ENCODE measurements around the gene SPATA18.

Gene SPATA18

DNA sequence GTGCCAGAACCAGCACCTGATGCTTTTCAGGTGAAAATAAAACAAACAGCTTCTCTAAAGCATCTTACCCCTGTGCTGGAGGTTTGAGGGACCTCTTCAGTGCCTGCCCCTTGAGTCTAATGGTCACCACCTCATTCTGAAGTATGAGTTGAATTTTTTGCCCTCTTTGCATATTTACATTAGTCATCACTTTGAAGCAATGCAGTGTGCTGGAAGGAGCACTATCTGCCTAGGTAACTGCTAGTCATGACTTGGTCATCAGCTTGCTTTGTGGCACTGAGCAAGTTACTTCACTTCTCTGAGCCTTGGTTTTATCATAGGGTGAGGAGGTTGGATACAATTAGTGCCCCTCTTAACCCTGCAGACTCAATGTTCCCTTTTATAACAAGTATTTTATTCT lies 44.9 kb downstream of the SPATA18 start:
- Histone ChIP-seq H3K18ac (ENCODE audit: low read length) (no peak overlapping the region), H4K91ac (ENCODE audit: low read depth, low read length, poor library complexity) (no peak overlapping the region), H2BK12ac (ENCODE audit: low read length) (no peak overlapping the region), H2BK120ac (ENCODE audit: low read depth, low read length) (no peak overlapping the region), H3K23ac (ENCODE audit: low read depth, low read length, poor library complexity) (no peak overlapping the region), H2BK15ac (ENCODE audit: low read length) (no peak overlapping the region), H3K9ac (ENCODE audit: low read depth, low read length, poor library complexity) (no peak overlapping the region), H3K4me3 (ENCODE audit: low read length in 2 of 2) (no peak overlapping the region), H3K9me3 (replicated peaks in 1 of 2; ENCODE audit: control insufficient read depth in 2 of 2, insufficient read depth in 1 of 2, low read depth in 1 of 2, low read length in 2 of 2) (no peaks in the 10 kb centered on the region), H4K8ac (ENCODE audit: low read depth, low read length) (no peak overlapping the region), H3K4ac (ENCODE audit: low read length) (no peak overlapping the region), H3K14ac (ENCODE audit: low read length) (no peak overlapping the region), H3K27me3 (ENCODE audit: control insufficient read depth in 3 of 3, insufficient read depth in 3 of 3, low read depth in 1 of 3, low read length in 3 of 3) (no peaks in the 10 kb centered on the region), H3K4me1 (ENCODE audit: control insufficient read depth in 2 of 2, insufficient read depth in 1 of 2, low read depth in 1 of 2, low read length in 2 of 2) (no peaks in the 10 kb centered on the region), H2BK5ac (ENCODE audit: low read length) (no peak overlapping the region), H2AK5ac (ENCODE audit: low read depth, low read length) (no peak overlapping the region), H3K27ac (replicated peaks; ENCODE audit: low read length) (no peak overlapping the region), H2AFZ (ENCODE audit: low read length) (no peak overlapping the region), H3K4me2 (ENCODE audit: insufficient read depth, low read length, poor library complexity, severe bottlenecking) (no peak overlapping the region), H3K79me1 (ENCODE audit: low read depth, low read length) (peaks cover 2% of the 10 kb centered on the region), H3K36me3 (replicated peaks in 1 of 2; ENCODE audit: control insufficient read depth in 2 of 2, insufficient read depth in 2 of 2, low read length in 2 of 2) (no peaks in the 10 kb centered on the region)
- no peak for DNase-seq (ENCODE audit: low spot score)

DNA sequence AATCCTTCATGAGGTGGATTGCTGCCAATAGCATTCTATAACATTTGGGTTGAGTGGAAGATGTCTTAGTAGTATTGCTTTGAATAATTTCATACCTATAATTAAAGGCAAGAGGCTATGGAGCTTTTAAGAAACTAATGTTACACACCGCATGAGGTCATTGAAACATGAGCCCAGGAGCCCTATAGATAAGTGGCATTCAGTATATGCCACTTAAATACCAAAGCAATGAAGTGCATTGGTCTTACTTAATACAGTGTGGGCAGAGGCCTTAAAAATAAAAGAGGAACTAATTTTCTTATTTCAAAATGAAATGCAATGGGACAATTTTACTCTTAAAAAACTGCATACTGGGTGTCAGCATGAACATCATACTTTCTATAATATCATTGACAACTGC lies 47.5 kb downstream of the SPATA18 start:
- Histone ChIP-seq H3K79me1 (ENCODE audit: low read depth, low read length) (no peaks in the 10 kb centered on the region), H3K4me1 (ENCODE audit: control insufficient read depth in 2 of 2, insufficient read depth in 1 of 2, low read depth in 1 of 2, low read length in 2 of 2) (no peaks in the 10 kb centered on the region), H3K36me3 (replicated peaks in 1 of 2; ENCODE audit: control insufficient read depth in 2 of 2, insufficient read depth in 2 of 2, low read length in 2 of 2) (no peaks in the 10 kb centered on the region), H3K27ac (replicated peaks; ENCODE audit: low read length) (no peak overlapping the region), H3K23ac (ENCODE audit: low read depth, low read length, poor library complexity) (no peak overlapping the region), H3K14ac (ENCODE audit: low read length) (no peak overlapping the region), H2BK120ac (ENCODE audit: low read depth, low read length) (no peak overlapping the region), H2AFZ (ENCODE audit: low read length) (no peak overlapping the region), H3K9me3 (replicated peaks in 1 of 2; ENCODE audit: control insufficient read depth in 2 of 2, insufficient read depth in 1 of 2, low read depth in 1 of 2, low read length in 2 of 2) (no peaks in the 10 kb centered on the region), H4K91ac (ENCODE audit: low read depth, low read length, poor library complexity) (no peak overlapping the region), H4K8ac (ENCODE audit: low read depth, low read length) (no peak overlapping the region), H3K4me3 (ENCODE audit: low read length in 2 of 2) (no peak overlapping the region), H2BK5ac (ENCODE audit: low read length) (no peak overlapping the region), H3K27me3 (ENCODE audit: control insufficient read depth in 3 of 3, insufficient read depth in 3 of 3, low read depth in 1 of 3, low read length in 3 of 3) (no peaks in the 10 kb centered on the region), H2AK5ac (ENCODE audit: low read depth, low read length) (no peak overlapping the region), H2BK15ac (ENCODE audit: low read length) (no peak overlapping the region), H2BK12ac (ENCODE audit: low read length) (no peak overlapping the region), H3K4me2 (ENCODE audit: insufficient read depth, low read length, poor library complexity, severe bottlenecking) (no peak overlapping the region), H3K4ac (ENCODE audit: low read length) (no peak overlapping the region), H3K9ac (ENCODE audit: low read depth, low read length, poor library complexity) (no peak overlapping the region), H3K18ac (ENCODE audit: low read length) (no peak overlapping the region)
- WGBS, 2 donors (ENCODE audit: extremely low coverage in 2 of 2, insufficient read length in 2 of 2, insufficient replicate concordance in 1 of 2), result no CpG with 5 or more reads among the region's 1 CpG
- DNase-seq (ENCODE audit: low spot score), result no peak

DNA sequence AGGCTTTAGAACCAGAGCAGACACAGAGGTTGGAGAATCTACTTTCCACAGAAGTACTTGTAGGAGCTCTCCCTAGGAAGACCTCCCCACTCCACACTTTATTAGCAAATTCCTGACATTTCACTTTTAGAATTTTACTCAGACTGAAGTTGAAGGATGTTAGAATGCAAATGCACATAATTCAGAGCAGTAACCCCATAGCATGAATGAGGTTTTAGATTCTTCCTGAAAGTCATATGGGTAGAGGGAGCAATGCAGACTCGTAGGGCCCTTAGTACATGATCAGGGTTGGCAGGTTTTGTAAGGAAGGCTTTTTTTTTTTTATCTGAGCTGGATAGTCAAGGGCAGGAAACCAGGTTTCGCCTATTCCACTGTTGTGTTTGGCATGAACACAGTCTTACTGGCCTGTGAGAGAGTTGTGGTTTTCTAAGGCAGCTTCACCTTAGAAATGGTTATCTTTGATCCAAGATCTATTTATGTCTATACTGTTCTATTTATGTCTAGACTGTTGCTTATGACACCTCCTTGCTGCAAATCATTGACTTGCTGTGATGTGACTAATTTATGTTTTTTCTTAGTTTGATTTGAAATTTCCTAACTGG lies 48.9 kb downstream of the SPATA18 start:
- Histone ChIP-seq H3K9me3 (replicated peaks in 1 of 2; ENCODE audit: control insufficient read depth in 2 of 2, insufficient read depth in 1 of 2, low read depth in 1 of 2, low read length in 2 of 2) (no peaks in the 10 kb centered on the region), H2BK15ac (ENCODE audit: low read length) (no peak overlapping the region), H3K14ac (ENCODE audit: low read length) (no peak overlapping the region), H3K4me1 (ENCODE audit: control insufficient read depth in 2 of 2, insufficient read depth in 1 of 2, low read depth in 1 of 2, low read length in 2 of 2) (no peaks in the 10 kb centered on the region), H2BK120ac (ENCODE audit: low read depth, low read length) (no peak overlapping the region), H3K4ac (ENCODE audit: low read length) (no peak overlapping the region), H3K18ac (ENCODE audit: low read length) (no peak overlapping the region), H3K23ac (ENCODE audit: low read depth, low read length, poor library complexity) (no peak overlapping the region), H2AK5ac (ENCODE audit: low read depth, low read length) (no peak overlapping the region), H3K4me2 (ENCODE audit: insufficient read depth, low read length, poor library complexity, severe bottlenecking) (no peak overlapping the region), H3K27me3 (ENCODE audit: control insufficient read depth in 3 of 3, insufficient read depth in 3 of 3, low read depth in 1 of 3, low read length in 3 of 3) (no peaks in the 10 kb centered on the region), H4K91ac (ENCODE audit: low read depth, low read length, poor library complexity) (no peak overlapping the region), H3K9ac (ENCODE audit: low read depth, low read length, poor library complexity) (no peak overlapping the region), H3K27ac (replicated peaks; ENCODE audit: low read length) (no peak overlapping the region), H3K79me1 (ENCODE audit: low read depth, low read length) (no peaks in the 10 kb centered on the region), H3K4me3 (ENCODE audit: low read length in 2 of 2) (no peak overlapping the region), H4K8ac (ENCODE audit: low read depth, low read length) (no peak overlapping the region), H3K36me3 (replicated peaks in 1 of 2; ENCODE audit: control insufficient read depth in 2 of 2, insufficient read depth in 2 of 2, low read length in 2 of 2) (no peaks in the 10 kb centered on the region), H2AFZ (ENCODE audit: low read length) (no peak overlapping the region), H2BK5ac (ENCODE audit: low read length) (no peak overlapping the region), H2BK12ac (ENCODE audit: low read length) (no peak overlapping the region)
- no peak for DNase-seq (ENCODE audit: low spot score)
- no CpG with 5 or more reads among the region's 2 CpGs for WGBS, 2 donors (ENCODE audit: extremely low coverage in 2 of 2, insufficient read length in 2 of 2, insufficient replicate concordance in 1 of 2)

DNA sequence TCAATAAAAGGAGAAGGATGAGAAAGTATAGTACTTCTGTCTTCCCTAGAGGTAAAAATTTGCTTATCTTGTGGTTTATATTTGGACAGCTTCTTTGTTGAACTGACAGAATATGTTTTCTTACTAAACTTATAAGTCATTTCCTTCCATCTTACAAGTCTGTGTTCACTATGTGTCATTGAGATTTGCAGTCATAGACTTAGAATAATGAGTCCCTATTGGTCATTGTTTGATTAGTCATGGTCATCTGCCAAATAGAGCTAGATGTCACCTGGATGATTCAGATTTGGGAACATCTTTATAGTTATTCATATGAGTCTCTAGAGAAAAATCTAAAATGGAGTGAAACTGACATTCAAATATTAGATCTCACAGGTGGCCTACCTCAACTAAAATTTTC lies 51.5 kb downstream of the SPATA18 start:
- H3K4me3 ChIP-seq (ENCODE audit: low read length in 2 of 2), result no peak overlapping the region
- no peak overlapping the region for H3K18ac ChIP-seq (ENCODE audit: low read length)
- no peak overlapping the region for H3K14ac ChIP-seq (ENCODE audit: low read length)
- no peak overlapping the region for H2AFZ ChIP-seq (ENCODE audit: low read length)
- H3K9ac ChIP-seq (ENCODE audit: low read depth, low read length, poor library complexity), result no peak overlapping the region
- H4K91ac ChIP-seq (ENCODE audit: low read depth, low read length, poor library complexity), result no peak overlapping the region
- no peak overlapping the region for H2BK12ac ChIP-seq (ENCODE audit: low read length)
- DNase-seq (ENCODE audit: low spot score), result no peak
- H3K4ac ChIP-seq (ENCODE audit: low read length), result no peak overlapping the region
- H3K36me3 ChIP-seq (replicated peaks in 1 of 2; ENCODE audit: control insufficient read depth in 2 of 2, insufficient read depth in 2 of 2, low read length in 2 of 2), result no peaks in the 10 kb centered on the region
- no peak overlapping the region for H3K27ac ChIP-seq (replicated peaks; ENCODE audit: low read length)
- H2BK5ac ChIP-seq (ENCODE audit: low read length), result no peak overlapping the region
- no peak overlapping the region for H2BK15ac ChIP-seq (ENCODE audit: low read length)
- no peak overlapping the region for H4K8ac ChIP-seq (ENCODE audit: low read depth, low read length)
- no peaks in the 10 kb centered on the region for H3K27me3 ChIP-seq (ENCODE audit: control insufficient read depth in 3 of 3, insufficient read depth in 3 of 3, low read depth in 1 of 3, low read length in 3 of 3)
- no peak overlapping the region for H3K23ac ChIP-seq (ENCODE audit: low read depth, low read length, poor library complexity)
- no peak overlapping the region for H2AK5ac ChIP-seq (ENCODE audit: low read depth, low read length)
- no peaks in the 10 kb centered on the region for H3K79me1 ChIP-seq (ENCODE audit: low read depth, low read length)
- peaks cover 0 to 20% of the 10 kb centered on the region in 2 donors for H3K4me1 ChIP-seq (ENCODE audit: control insufficient read depth in 2 of 2, insufficient read depth in 1 of 2, low read depth in 1 of 2, low read length in 2 of 2)
- H3K9me3 ChIP-seq (replicated peaks in 1 of 2; ENCODE audit: control insufficient read depth in 2 of 2, insufficient read depth in 1 of 2, low read depth in 1 of 2, low read length in 2 of 2), result no peaks in the 10 kb centered on the region
- no peak overlapping the region for H3K4me2 ChIP-seq (ENCODE audit: insufficient read depth, low read length, poor library complexity, severe bottlenecking)
- H2BK120ac ChIP-seq (ENCODE audit: low read depth, low read length), result no peak overlapping the region

Data from neuronal stem cell (in vitro differentiated cells).